LNCAP (cell line): Measurements from ENCODE around the gene CCDC60.

ENCODE experiments used
- CTCF ChIP-seq: fragments of 450-650 bp; IDR thresholded peaks from 2 replicates; pipeline ENCODE4 v1.5.1; 2017; ENCODE audit warnings: mild to moderate bottlenecking

The CCDC60 gene

GRCh38 chr12:119409043-119409442, 74.5 kb downstream of the CCDC60 start:
- TF ChIP-seq CTCF: no peak

GRCh38 chr12:119410396-119410795, 75.9 kb downstream of the CCDC60 start:
- no peak for TF ChIP-seq CTCF

- TF ChIP-seq CTCF: no peak
These were observed 77.8 kb downstream of the CCDC60 start for GRCh38 chr12:119412306-119412705.

- TF ChIP-seq CTCF: peak; percentile 88
These were observed 78.6 kb downstream of the CCDC60 start for GRCh38 chr12:119412811-119413794.

- no peak for TF ChIP-seq CTCF
These were observed 81.2 kb downstream of the CCDC60 start for GRCh38 chr12:119415714-119416113.

- TF ChIP-seq CTCF: no peak
These were observed 82.9 kb downstream of the CCDC60 start for GRCh38 chr12:119417440-119417839.

- TF ChIP-seq CTCF: no peak
These were observed 84.9 kb downstream of the CCDC60 start for GRCh38 chr12:119419381-119419780.
